Natural killer cell (primary cell): ENCODE measurements around the gene NPAS3. TPM values are rescaled to one million over a fixed set of nuclear protein-coding genes. Genes with fewer than 3 reads are reported as not detected.

Experiments
- ATAC-seq, 3 donors: fragments of 150-1000 bp in 2 of 3; fragments of 200-7000 bp in 1 of 3; cut with Tn5 transposase; 1 replicate in 1 of 3; 2 replicates in 2 of 3; pipeline ENCODE4 v1.10.0; 2021; ENCODE audit warnings: mild to moderate bottlenecking in 2 of 3, moderate library complexity in 2 of 3
- DNase-seq, 2 donors: peaks; one replicate each; pipeline versions ENCODE4 v3.0.0 to v3.0.0-alpha.2; 2013 to 2021; ENCODE audit warnings: mixed read lengths in 1 of 2
- H3K27ac ChIP-seq: one replicate; pipeline ENCODE4 v1.5.1; 2013; ENCODE audit warnings: mild to moderate bottlenecking, low read length
- H3K27me3 ChIP-seq: one replicate; pipeline ENCODE4 v1.6.1; 2013; ENCODE audit warnings: low read length; ENCODE audit not compliant: control insufficient read depth, insufficient read depth
- H3K36me3 ChIP-seq: one replicate; pipeline ENCODE4 v1.6.1; 2013; ENCODE audit warnings: low read length; ENCODE audit not compliant: control insufficient read depth, insufficient read depth
- H3K4me1 ChIP-seq: one replicate; pipeline ENCODE4 v1.6.1; 2013; ENCODE audit warnings: low read length; ENCODE audit not compliant: control insufficient read depth, insufficient read depth
- H3K4me3 ChIP-seq: one replicate; pipeline ENCODE4 v1.5.1; 2013; ENCODE audit warnings: low read length
- H3K9me3 ChIP-seq: one replicate; pipeline ENCODE4 v1.6.1; 2013; ENCODE audit warnings: low read length; ENCODE audit not compliant: control insufficient read depth, insufficient read depth
- H3K27ac Mint-ChIP-seq, 2 donors: one replicate each; pipeline ENCODE4 v1.8.0; 2022; ENCODE audit warnings: mild to moderate bottlenecking in 2 of 2, mixed read lengths in 2 of 2, moderate library complexity in 1 of 2
- H3K27me3 Mint-ChIP-seq, 2 donors: one replicate each; pipeline ENCODE4 v1.8.0; 2022; ENCODE audit warnings: low read depth in 2 of 2, mixed read lengths in 2 of 2
- H3K36me3 Mint-ChIP-seq: one replicate; pipeline ENCODE4 v1.8.0; 2022; ENCODE audit warnings: mixed read lengths
- H3K4me1 Mint-ChIP-seq, 2 donors: one replicate each; pipeline ENCODE4 v1.8.0; 2022; ENCODE audit warnings: mixed read lengths in 2 of 2
- H3K4me3 Mint-ChIP-seq: one replicate; pipeline ENCODE4 v1.8.0; 2022; ENCODE audit warnings: mild to moderate bottlenecking, moderate library complexity, mixed read lengths
- H3K9me3 Mint-ChIP-seq, 2 donors: one replicate each; pipeline ENCODE4 v1.8.0; 2022; ENCODE audit warnings: mixed read lengths in 2 of 2
- CTCF ChIP-seq: fragments of 200-600 bp; IDR thresholded peaks from one replicate; pipeline ENCODE4 v1.8.0; 2022; ENCODE audit warnings: antibody characterized with exemption
- WGBS: methylation state at CpG from one replicate; pipeline ENCODE4 v1.1.7; 2013; ENCODE audit warnings: missing lambda C conversion rate; ENCODE audit not compliant: insufficient coverage; 5-methylcytosine and 5-hydroxymethylcytosine counted together
- intact Hi-C: fragments of 100-400 bp; cut with micrococcal nuclease; formaldehyde crosslinking; loops from one replicate; pipeline ENCODE4 v1.14.2; 2022
- total RNA-seq, 4 donors: library from RNA; stranded (reverse); fragments of 120-200 nt in 1 of 4; gene quantifications; one replicate each; pipeline versions ENCODE4 v1.2.3 to v1.2.4, GENCODE V29; 2013 to 2022

Gene NPAS3
- total RNA-seq, 3 donors from 2014 or later (not counting 1 experiment from before 2014, with no cell fraction given) = not detected

- no peak for DNase-seq
- Mint-ChIP-seq H3K36me3 (peaks cover 7% of the 10 kb centered on the region), H3K9me3 (peaks cover 0 to 3% of the 10 kb centered on the region in 2 donors), H3K4me3 (no peak overlapping the region), H3K27ac (no peak overlapping the region), H3K4me1 (peaks cover 0 to 6% of the 10 kb centered on the region in 2 donors), H3K27me3 (peaks cover 28 to 33% of the 10 kb centered on the region in 2 donors)
- no peaks in the 10 kb centered on the region for H3K9me3 ChIP-seq
- H3K27ac ChIP-seq = no peak overlapping the region
- intact Hi-C loops = no loop called here
- ATAC-seq = no peak
- TF ChIP-seq CTCF = no peak
- H3K4me1 ChIP-seq = no peaks in the 10 kb centered on the region
- no peak overlapping the region for H3K4me3 ChIP-seq
- H3K27me3 ChIP-seq = peaks cover 6% of the 10 kb centered on the region
- no peaks in the 10 kb centered on the region for H3K36me3 ChIP-seq
- 38% methylated on average over 100 of the region's 100 CpGs for WGBS
These were observed 861.3 kb downstream of the NPAS3 start for GRCh38 chr14:33799705-33800570.

GRCh38 chr14:33800735-33801163 lies 862.1 kb downstream of the NPAS3 start:
- TF ChIP-seq CTCF = no peak

GRCh38 chr14:33802737-33803136 lies 864.1 kb downstream of the NPAS3 start:
- peaks cover 0 to 5% of the 10 kb centered on the region in 2 donors for H3K9me3 Mint-ChIP-seq
- H3K4me1 Mint-ChIP-seq = peaks cover 0 to 6% of the 10 kb centered on the region in 2 donors
- H3K4me3 Mint-ChIP-seq = no peak overlapping the region
- Histone ChIP-seq H3K27me3 (peaks cover 6% of the 10 kb centered on the region), H3K27ac (no peak overlapping the region), H3K36me3 (no peaks in the 10 kb centered on the region), H3K4me3 (no peak overlapping the region), H3K4me1 (no peaks in the 10 kb centered on the region), H3K9me3 (no peaks in the 10 kb centered on the region)
- 79% methylated on average over 2 of the region's 2 CpGs for WGBS
- ATAC-seq (no peak), DNase-seq (no peak)
- TF ChIP-seq CTCF = no peak
- H3K36me3 Mint-ChIP-seq = peaks cover 7% of the 10 kb centered on the region
- intact Hi-C loops = no loop called here
- H3K27me3 Mint-ChIP-seq = peaks cover 28 to 39% of the 10 kb centered on the region in 2 donors
- H3K27ac Mint-ChIP-seq = no peak overlapping the region

More at GRCh38 chr14:33800735-33801163, 862.1 kb downstream of the NPAS3 start:
- Mint-ChIP-seq H3K36me3 (peaks cover 7% of the 10 kb centered on the region), H3K4me1 (peaks cover 0 to 6% of the 10 kb centered on the region in 2 donors), H3K9me3 (peaks cover 0 to 3% of the 10 kb centered on the region in 2 donors), H3K4me3 (no peak overlapping the region), H3K27me3 (peaks cover 28 to 33% of the 10 kb centered on the region in 2 donors), H3K27ac (no peak overlapping the region)
- DNase-seq (no peak), ATAC-seq (no peak)
- Histone ChIP-seq H3K36me3 (no peaks in the 10 kb centered on the region), H3K27me3 (peaks cover 6% of the 10 kb centered on the region), H3K9me3 (no peaks in the 10 kb centered on the region), H3K4me3 (no peak overlapping the region), H3K4me1 (no peaks in the 10 kb centered on the region), H3K27ac (no peak overlapping the region)
- WGBS = 47% methylated on average over 45 of the region's 45 CpGs
- intact Hi-C loops = no loop called here
